HG03108 (cell line): ENCODE data around the gene SWT1.
"Not testable (repeated sequence)": the region's sequence is repeated elsewhere in the genome, so short reads cannot be mapped to it uniquely, and the experiment has no call there.

Source experiments
- ATAC-seq: cut with Tn5 transposase; IDR thresholded peaks from one replicate; pipeline ENCODE4 v1.9.1; 2021; ENCODE audit warnings: moderate library complexity; ENCODE audit not compliant: unreplicated experiment

Gene SWT1

GRCh38 chr1:185317034-185317885, 160.3 kb downstream of the SWT1 start, which contains the start of gene IVNS1ABP:
TSS of gene IVNS1ABP (minus strand) at chr1:185317243. CDS start at chr1:185309493, 7,750 bp downstream.
- ATAC-seq: peak; percentile 68

- peak; percentile 50 for ATAC-seq
Measured at GRCh38 chr1:185317886-185318310, 160.9 kb downstream of the SWT1 start.

GRCh38 chr1:185318431-185319138, 161.6 kb downstream of the SWT1 start:
- no peak for ATAC-seq

- no peak for ATAC-seq
Measured at GRCh38 chr1:185319139-185319475, 162.1 kb downstream of the SWT1 start.

- not testable (repeated sequence) for ATAC-seq
Measured at GRCh38 chr1:185321104-185321503, 164.1 kb downstream of the SWT1 start.

GRCh38 chr1:185321653-185322221, 164.8 kb downstream of the SWT1 start:
- ATAC-seq: not testable (repeated sequence)

- ATAC-seq: no peak
Measured at GRCh38 chr1:185322636-185323035, 165.7 kb downstream of the SWT1 start.

GRCh38 chr1:185324118-185324517, 167.2 kb downstream of the SWT1 start:
- ATAC-seq: no peak

- no peak for ATAC-seq
Measured at GRCh38 chr1:185325413-185325812, 168.4 kb downstream of the SWT1 start.

- ATAC-seq: no peak
Measured at GRCh38 chr1:185328255-185328654, 171.3 kb downstream of the SWT1 start.

- ATAC-seq: no peak
Measured at GRCh38 chr1:185334182-185334581, 177.2 kb downstream of the SWT1 start.

GRCh38 chr1:185337246-185337645, 180.3 kb downstream of the SWT1 start:
- no peak for ATAC-seq

GRCh38 chr1:185338719-185339622, 182.0 kb downstream of the SWT1 start:
- peak; percentile 93 for ATAC-seq

- ATAC-seq: no peak
Measured at GRCh38 chr1:185341196-185341781, 184.3 kb downstream of the SWT1 start.
